Activated CD8-positive, alpha-beta T cell treated with anti-CD3 and anti-CD28 coated beads for 36 hours (primary cell): ENCODE results near the gene ITIH6. TPM values are rescaled to one million over a fixed set of nuclear protein-coding genes. Genes with fewer than 3 reads are reported as not detected.
"Not testable (repeated sequence)": the region's sequence is repeated elsewhere in the genome, so short reads cannot be mapped to it uniquely, and the experiment has no call there.

ENCODE experiments used
- ATAC-seq: fragments of 200-7000 bp; cut with Tn5 transposase; one replicate; pipeline ENCODE4 v1.10.0; 2021; ENCODE audit warnings: mild to moderate bottlenecking, moderate library complexity
- CTCF ChIA-PET: fragments of 350-600 bp; sonication (Branson Sonifier 250); formaldehyde crosslinking; loops from one replicate; lab custom pipeline; 2021; ENCODE audit warnings: antibody characterized with exemption; lab: Charles Lee
- POLR2A ChIA-PET: fragments of 350-600 bp; sonication (Branson Sonifier 250); formaldehyde crosslinking; loops from one replicate; lab custom pipeline; 2021; ENCODE audit warnings: antibody characterized with exemption; lab: Charles Lee
- DNase-seq: peaks from one replicate; pipeline ENCODE4 v3.0.0-alpha.2; 2020
- H3K27ac Mint-ChIP-seq: one replicate; pipeline ENCODE4 v1.8.0; 2021; ENCODE audit warnings: mild to moderate bottlenecking, mixed read lengths
- H3K27me3 Mint-ChIP-seq: one replicate; pipeline ENCODE4 v1.8.0; 2021; ENCODE audit warnings: mixed read lengths
- H3K36me3 Mint-ChIP-seq: one replicate; pipeline ENCODE4 v1.8.0; 2021; ENCODE audit warnings: low read depth, mixed read lengths
- H3K4me1 Mint-ChIP-seq: one replicate; pipeline ENCODE4 v1.8.0; 2021; ENCODE audit warnings: low read depth, mixed read lengths
- H3K4me3 Mint-ChIP-seq: one replicate; pipeline ENCODE4 v1.8.0; 2021; ENCODE audit warnings: mild to moderate bottlenecking, moderate library complexity, mixed read lengths
- H3K9me3 Mint-ChIP-seq: one replicate; pipeline ENCODE4 v1.8.0; 2021; ENCODE audit warnings: mixed read lengths
- CTCF ChIP-seq: fragments of 200-600 bp; IDR thresholded peaks from one replicate; pipeline ENCODE4 v1.8.0; 2022; ENCODE audit warnings: antibody characterized with exemption, mild to moderate bottlenecking
- intact Hi-C: fragments of 100-400 bp; cut with micrococcal nuclease; formaldehyde crosslinking; loops from one replicate; pipeline ENCODE4 v1.10.0; 2022
- total RNA-seq, 2 experiments: library from RNA; stranded (reverse); gene quantifications; one replicate each; pipeline ENCODE4 v1.2.3, GENCODE V29; 2021

ITIH6 gene
- total RNA-seq, 2 experiments from 2014 or later, result not detected

- ChIA-PET POLR2A (no interaction called here), CTCF (no interaction called here)
- H3K27me3 Mint-ChIP-seq, result no peaks in the 10 kb centered on the region
- H3K4me3 Mint-ChIP-seq, result no peak overlapping the region
- TF ChIP-seq CTCF, result no peak
- no peak for ATAC-seq
- H3K36me3 Mint-ChIP-seq, result no peaks in the 10 kb centered on the region
- H3K27ac Mint-ChIP-seq, result no peak overlapping the region
- no peaks in the 10 kb centered on the region for H3K9me3 Mint-ChIP-seq
- intact Hi-C loops, result no loop called here
- no peak for DNase-seq
- no peaks in the 10 kb centered on the region for H3K4me1 Mint-ChIP-seq
These were observed 52.4 kb downstream of the ITIH6 start for GRCh38 chrX:54745676-54746075.

GRCh38 chrX:54738567-54738966 lies 59.5 kb downstream of the ITIH6 start:
- H3K4me3 Mint-ChIP-seq, H3K4me1 Mint-ChIP-seq, POLR2A ChIA-PET, H3K27me3 Mint-ChIP-seq, CTCF ChIA-PET, DNase-seq, intact Hi-C loops, H3K9me3 Mint-ChIP-seq, H3K36me3 Mint-ChIP-seq, ATAC-seq, H3K27ac Mint-ChIP-seq: not testable (repeated sequence)

GRCh38 chrX:54736298-54736942 lies 61.6 kb downstream of the ITIH6 start:
- intact Hi-C loops, H3K36me3 Mint-ChIP-seq, DNase-seq, POLR2A ChIA-PET, ATAC-seq, H3K27me3 Mint-ChIP-seq, H3K4me3 Mint-ChIP-seq, CTCF ChIA-PET, H3K4me1 Mint-ChIP-seq, H3K27ac Mint-ChIP-seq, H3K9me3 Mint-ChIP-seq: not testable (repeated sequence)

GRCh38 chrX:54721424-54721823 lies 76.6 kb downstream of the ITIH6 start:
- ATAC-seq (no peak), DNase-seq (no peak)
- H3K9me3 Mint-ChIP-seq, result no peaks in the 10 kb centered on the region
- no peaks in the 10 kb centered on the region for H3K4me1 Mint-ChIP-seq
- TF ChIP-seq CTCF, result no peak
- no peak overlapping the region for H3K4me3 Mint-ChIP-seq
- ChIA-PET CTCF (interaction anchor here (1.3 kb wide), 1 partner anchor 13 kb away, joined by 3 read pairs; no protein-coding TSS in a partner anchor), POLR2A (no interaction called here)
- intact Hi-C loops, result no loop called here
- peaks cover 6% of the 10 kb centered on the region for H3K27me3 Mint-ChIP-seq
- H3K27ac Mint-ChIP-seq, result no peak overlapping the region
- no peaks in the 10 kb centered on the region for H3K36me3 Mint-ChIP-seq

GRCh38 chrX:54715621-54716020 lies 82.4 kb downstream of the ITIH6 start:
- TF ChIP-seq CTCF, result no peak
- H3K27ac Mint-ChIP-seq, result no peak overlapping the region
- DNase-seq, result no peak
- no peak overlapping the region for H3K4me3 Mint-ChIP-seq
- no peaks in the 10 kb centered on the region for H3K4me1 Mint-ChIP-seq
- ChIA-PET CTCF (no interaction called here), POLR2A (no interaction called here)
- ATAC-seq, result no peak
- H3K27me3 Mint-ChIP-seq, result no peaks in the 10 kb centered on the region
- no peaks in the 10 kb centered on the region for H3K36me3 Mint-ChIP-seq
- intact Hi-C loops, result no loop called here
- H3K9me3 Mint-ChIP-seq, result no peaks in the 10 kb centered on the region

- intact Hi-C loops, result no loop called here
- Mint-ChIP-seq H3K36me3 (no peaks in the 10 kb centered on the region), H3K9me3 (no peaks in the 10 kb centered on the region), H3K4me1 (no peaks in the 10 kb centered on the region), H3K27me3 (no peaks in the 10 kb centered on the region), H3K4me3 (no peak overlapping the region), H3K27ac (no peak overlapping the region)
- POLR2A ChIA-PET, result no interaction called here
- CTCF ChIA-PET, result no interaction called here
- no peak for TF ChIP-seq CTCF
- ATAC-seq (no peak), DNase-seq (no peak)
These were observed 83.6 kb downstream of the ITIH6 start for GRCh38 chrX:54714424-54714823.
